GM12873 (cell line): ENCODE results near the gene NRCAM.

Source experiments
- TF ChIP-seq, protein P1 (sequence below): IDR thresholded peaks from 2 replicates; pipeline ENCODE4 v1.5.1; 2012; ENCODE audit warnings: low read depth, mild to moderate bottlenecking, moderate library complexity, low read length, control low read depth; ENCODE audit not compliant: insufficient read depth; ENCODE audit errors: missing control alignments

The NRCAM gene

DNA sequence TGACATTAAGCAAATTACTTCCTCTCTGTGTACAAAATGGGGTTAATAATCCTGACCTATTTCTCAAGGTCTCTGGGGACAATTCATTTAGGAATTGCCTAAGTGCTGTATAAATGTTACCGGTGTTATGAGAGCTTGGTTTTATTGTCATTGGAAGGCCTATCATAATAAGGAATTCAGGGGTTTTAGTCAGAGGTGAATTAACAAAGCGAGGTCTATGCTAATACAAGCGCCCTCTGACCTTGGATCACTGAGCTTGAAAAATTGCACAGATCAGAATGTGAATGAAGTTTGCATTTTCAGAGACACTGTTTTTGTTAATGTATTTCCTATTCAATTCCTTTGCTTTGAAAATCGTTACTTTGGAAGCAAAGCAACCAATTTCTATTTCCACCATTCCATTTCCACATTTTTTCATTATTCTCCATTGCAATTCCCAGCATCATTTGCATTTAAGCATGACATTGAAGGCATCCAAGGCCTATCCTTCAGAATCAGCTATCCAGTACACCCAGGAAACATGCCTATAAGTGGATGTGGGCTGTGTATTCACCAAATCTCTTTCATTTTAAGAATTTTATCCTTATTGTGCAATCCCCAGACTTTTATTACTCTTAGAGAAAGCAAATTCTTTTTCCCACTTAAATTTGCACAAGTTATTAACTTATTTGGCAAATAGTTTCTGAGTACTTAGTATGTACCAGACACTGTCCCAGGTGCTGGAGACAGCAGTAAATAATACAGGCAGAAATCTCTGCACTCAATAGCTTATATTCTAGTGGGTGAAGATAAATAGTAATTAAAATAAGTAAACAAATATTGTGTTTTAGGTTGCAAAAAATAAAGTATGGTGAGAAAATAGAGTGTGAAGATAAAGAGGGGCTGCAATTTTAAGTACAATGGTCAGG lies 133.1 kb downstream of the NRCAM start:
- TF ChIP-seq, protein P1, sequence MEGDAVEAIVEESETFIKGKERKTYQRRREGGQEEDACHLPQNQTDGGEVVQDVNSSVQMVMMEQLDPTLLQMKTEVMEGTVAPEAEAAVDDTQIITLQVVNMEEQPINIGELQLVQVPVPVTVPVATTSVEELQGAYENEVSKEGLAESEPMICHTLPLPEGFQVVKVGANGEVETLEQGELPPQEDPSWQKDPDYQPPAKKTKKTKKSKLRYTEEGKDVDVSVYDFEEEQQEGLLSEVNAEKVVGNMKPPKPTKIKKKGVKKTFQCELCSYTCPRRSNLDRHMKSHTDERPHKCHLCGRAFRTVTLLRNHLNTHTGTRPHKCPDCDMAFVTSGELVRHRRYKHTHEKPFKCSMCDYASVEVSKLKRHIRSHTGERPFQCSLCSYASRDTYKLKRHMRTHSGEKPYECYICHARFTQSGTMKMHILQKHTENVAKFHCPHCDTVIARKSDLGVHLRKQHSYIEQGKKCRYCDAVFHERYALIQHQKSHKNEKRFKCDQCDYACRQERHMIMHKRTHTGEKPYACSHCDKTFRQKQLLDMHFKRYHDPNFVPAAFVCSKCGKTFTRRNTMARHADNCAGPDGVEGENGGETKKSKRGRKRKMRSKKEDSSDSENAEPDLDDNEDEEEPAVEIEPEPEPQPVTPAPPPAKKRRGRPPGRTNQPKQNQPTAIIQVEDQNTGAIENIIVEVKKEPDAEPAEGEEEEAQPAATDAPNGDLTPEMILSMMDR = no peak

DNA sequence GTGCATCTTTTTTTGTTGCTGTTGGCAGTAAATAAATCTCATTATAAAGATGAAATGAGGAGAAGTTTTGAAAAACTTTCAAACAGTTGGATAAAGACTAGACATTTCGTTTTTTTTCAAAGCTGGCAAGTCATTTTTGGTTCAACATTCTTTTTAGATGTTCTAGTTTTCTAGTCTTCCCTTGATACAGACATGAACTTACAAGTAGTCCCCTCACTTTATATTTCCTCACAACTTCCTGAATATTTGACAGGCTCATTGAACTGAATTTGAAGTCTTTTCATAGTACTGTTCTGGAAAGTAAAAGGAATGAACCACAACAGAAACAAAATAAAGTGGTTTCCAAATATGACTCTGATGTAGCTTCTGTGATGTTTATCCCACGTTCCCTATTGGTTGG lies 134.2 kb downstream of the NRCAM start:
- TF ChIP-seq, protein P1 = no peak

DNA sequence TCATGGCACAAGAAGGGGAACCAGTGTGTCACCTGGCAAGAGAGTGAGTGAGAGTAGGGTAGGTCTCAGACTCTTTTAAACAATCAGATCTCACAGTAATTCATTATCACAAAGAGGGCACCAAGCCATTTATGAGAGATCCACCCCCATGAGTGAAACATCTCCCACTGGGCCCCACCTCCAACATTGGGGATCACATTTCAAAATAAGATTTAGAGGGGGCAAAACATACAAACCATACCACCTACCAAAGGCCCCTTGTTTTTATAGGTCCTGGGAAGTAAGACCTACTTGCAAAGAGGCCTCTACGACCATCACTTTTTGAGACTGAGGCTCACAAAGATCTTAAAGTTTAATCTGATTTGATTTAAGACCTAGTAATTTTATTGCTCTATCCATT lies 134.9 kb downstream of the NRCAM start:
- TF ChIP-seq, protein P1 = no peak

DNA sequence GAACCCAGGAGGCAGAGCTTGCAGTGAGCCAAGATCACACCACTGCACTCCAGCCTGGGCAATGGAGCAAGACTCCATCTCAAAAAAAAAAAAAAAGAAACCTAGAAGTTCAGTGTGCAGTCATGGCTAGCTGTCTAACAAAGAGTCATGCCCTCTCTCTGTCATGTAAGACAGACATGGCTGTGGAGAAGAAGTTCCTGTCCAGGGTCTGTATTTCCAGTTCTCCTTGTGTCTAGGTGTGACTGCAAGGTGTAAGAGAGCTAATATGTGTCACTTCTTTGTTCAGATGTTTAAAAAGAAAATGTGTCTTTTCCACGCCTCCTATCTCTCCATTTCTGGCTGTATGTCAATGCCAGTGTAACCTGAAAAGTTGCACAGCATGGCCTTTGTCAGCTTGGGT lies 139.5 kb downstream of the NRCAM start:
- TF ChIP-seq, protein P1 = no peak

DNA sequence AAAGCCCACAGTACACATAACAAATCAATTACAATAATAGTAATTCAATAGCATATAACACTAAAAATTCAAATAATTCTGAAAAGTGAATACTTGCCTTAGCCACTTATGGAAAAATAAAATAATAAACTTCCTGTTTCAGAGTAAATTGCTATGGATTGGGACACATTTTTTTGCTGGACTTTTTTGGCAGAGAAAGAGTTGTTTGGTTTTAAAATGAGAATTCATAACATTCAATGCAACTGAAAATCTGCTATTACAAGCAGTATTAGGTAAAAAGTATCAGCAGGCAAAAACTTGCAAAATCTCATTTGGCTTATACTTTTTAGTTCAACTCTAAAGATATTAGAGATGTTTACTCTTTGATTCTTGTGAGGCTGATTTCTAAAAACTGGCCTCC lies 141.7 kb downstream of the NRCAM start:
- TF ChIP-seq, protein P1 = no peak

DNA sequence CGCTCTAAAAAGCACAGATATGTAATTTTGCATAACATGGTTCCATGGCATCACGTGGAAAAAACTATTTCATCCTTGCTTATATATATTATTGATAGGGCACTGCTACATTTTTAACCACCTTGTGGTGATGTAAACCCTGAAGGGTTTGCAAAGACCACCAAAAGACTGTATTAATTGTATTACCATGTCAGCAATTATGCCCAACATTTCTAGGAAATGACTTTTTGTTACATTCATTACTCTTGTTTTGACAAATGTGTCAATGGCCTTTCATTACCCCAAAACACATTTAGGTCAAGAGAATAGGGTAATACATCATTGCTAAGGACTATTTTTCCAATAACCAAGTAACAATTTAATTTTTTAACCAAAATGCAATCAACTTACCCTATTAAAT lies 142.2 kb downstream of the NRCAM start:
- TF ChIP-seq, protein P1 = no peak

DNA sequence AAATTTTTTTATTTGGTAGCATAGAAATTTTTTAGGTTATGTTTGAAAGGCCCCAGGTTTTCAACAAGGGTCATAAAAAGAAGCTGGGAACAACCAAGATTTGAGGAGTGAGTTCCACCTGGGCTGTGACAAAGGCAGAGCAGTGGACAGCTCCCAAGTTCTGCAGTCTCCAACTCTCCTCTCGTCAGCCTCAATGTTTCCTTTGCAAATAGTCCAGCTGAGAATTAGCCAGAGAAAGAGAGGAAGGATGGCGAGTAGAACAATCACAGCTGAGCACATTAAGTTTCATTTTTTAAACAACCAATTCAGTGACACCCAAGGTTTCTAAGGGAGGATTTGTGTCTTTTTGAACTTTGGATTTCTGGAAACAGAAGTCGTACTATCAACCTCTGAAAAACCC lies 143.2 kb downstream of the NRCAM start:
- TF ChIP-seq, protein P1 = no peak
